HG03196 (cell line): ENCODE measurements around the gene RPL31.
"Not testable (repeated sequence)": the region's sequence is repeated elsewhere in the genome, so short reads cannot be mapped to it uniquely, and the experiment has no call there.

Experiments used
- ATAC-seq: cut with Tn5 transposase; IDR thresholded peaks from one replicate; pipeline ENCODE4 v1.9.1; 2021; ENCODE audit not compliant: unreplicated experiment

RPL31 gene

DNA sequence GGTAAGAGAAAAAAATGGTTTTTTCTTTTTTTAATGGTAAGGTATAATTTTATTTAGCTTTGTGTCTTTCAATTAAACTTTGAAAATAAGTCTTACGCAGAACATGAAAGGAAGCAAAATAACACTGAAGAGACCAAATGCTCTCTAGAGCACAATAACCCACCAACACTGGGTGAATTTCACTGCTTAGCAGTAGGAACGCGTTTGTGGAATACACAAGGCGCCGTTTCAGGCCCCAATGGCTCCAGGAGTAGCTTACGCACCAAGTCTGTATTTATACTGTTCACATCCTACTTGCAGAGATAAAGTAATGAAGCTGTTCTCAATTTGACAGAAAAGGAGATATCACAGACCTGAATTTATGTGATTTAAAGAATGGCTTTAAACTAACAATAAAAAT is 23.5 kb downstream of the RPL31 start:
- no peak for ATAC-seq

DNA sequence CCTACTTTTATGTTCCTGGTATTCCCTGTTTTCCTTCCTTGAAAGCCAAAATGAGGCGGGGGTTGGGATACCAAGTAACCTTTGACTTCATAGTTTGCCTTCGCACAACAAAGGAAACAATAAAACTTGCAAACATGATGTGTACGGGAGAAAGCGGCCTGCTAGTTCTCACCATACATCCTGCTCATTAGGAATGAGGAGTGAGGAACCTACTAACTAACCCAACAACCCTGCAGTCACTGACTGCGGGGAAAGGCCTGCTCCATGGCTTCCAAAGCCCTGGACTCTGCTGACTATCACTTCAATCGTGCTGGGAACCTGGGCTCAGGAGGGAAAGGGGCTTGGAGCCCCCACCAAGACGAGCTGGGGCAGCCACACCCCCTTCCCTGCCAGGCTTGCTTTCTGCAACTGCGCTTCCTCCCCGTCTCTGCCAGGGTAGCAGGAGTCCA is 24.2 kb downstream of the RPL31 start:
- ATAC-seq = no peak

DNA sequence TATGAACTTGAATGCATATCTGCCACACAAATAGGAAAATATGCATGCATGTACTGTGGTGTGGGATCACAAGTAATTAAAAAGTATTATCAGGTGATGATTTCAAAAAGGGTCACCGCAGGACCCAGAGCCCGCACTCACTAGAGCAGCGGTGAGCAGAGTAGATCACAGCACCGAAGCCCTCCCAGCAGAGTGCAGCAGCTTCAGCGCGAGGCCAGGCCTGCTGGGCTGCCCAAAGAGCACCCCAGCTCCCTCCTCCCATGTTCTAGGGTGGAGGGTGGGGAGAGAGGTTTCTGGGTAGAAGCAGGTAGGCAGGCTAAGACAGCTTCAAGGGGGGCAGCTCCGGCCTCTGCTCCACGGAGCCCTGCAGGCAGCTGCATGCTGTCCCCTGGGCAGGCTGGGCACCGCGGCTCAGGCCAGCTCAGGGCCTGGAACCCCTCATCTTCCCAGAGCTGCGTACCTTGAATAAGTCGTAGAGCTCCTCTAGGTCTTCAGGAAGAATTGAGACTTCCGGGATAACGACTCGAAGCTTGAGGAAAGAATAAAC is 24.9 kb downstream of the RPL31 start:
- ATAC-seq = no peak

DNA sequence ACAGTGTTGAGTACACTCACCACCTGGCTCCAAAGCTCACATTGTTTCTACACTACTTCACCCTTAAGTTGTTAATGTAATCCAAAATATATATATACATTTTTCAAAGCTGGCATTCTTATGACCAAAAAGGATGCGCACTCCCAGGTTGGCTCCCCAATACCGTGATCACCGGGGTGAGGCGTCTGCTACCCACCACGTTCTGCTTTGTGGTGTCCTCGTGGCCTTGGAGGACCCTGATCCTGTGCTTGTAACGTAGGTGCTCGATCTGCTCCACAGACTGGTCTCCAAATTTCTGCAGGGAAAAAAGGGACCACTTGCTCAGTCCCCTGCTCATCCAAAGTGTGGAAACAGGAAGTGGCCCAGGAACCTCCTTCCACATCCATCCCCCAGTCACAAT is 25.8 kb downstream of the RPL31 start:
- no peak for ATAC-seq

DNA sequence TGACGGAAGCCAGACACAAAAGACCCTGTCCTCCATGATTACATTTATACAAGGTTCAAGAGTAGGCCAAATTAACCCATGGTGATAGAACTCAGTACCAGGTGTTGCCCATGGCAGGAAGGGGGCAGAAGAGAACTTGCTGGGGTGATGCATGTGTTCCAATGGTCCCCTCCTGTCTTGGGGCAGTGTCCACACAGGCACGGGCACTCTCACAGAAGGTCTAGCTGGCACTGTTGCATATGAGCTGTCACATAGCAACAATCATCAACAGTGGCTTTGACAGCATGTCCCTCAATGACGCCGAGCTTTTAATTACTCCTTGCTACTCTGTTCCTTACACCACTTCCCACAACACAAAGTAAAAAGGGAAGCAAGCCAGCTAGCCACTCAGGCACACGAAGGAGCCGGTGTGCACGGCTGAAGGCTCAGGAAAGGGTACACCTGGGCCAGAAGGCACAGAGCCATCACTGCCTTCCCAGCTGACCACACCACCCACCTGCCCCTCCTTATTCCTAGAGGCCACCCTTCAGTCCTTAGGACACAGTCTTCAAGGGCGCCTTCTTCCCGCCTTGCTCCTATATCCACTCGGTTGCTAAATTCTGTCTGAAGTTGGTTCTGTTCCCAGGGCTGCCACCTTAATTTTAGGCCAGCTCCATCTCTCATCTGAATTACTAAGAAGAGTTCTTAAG is 28.9 kb downstream of the RPL31 start:
- no peak for ATAC-seq

DNA sequence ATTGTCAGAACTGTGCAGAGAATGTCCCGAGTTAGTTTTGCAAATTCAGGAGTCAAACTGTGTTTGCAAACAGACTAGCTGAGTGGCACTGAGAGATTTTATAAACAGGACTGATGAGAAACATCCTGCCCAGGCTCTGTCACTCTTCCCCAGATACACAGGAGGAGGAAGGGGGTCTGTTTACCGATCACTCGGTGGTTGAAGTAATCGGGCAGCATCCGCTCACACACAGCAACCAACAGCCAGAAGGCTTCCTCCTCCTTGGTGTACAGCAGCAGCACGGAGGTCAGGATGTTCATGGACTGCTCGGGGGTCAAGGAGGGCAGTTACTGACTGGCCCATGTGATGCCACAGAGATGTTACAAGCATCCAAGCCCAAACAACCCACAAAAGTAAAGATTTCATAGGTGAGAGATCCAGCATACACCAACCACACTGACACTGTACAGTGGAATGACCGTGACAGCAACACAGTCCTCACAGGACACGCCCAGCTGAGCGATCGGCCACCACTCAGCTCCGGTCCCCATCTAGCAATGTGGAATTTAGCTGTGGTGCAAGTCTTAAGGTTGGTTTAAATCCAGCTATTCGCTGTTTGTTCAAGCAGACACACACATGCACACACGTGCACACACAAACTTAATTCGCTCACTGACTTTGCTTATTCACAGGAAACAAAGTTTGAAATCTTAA is 30.1 kb downstream of the RPL31 start:
- ATAC-seq = no peak

DNA sequence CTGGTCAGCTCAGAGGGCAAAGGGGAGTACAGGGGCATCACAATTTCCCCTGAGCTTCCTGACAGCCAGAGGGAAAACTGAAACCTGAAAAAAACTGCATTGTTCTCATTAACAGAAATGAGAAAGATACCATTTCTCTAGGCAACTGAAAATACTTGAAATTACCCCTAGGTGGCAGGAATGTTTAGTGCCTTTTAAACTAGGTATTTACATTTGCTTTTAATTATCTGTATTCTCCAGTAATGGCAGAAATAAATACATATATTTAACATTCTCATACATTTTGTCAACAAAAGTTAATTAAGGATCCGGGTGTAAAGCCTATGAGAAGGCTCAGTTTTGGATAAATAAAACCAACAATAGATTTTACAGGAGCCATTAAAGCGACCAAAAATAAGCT is 34.5 kb downstream of the RPL31 start:
- ATAC-seq = no peak

DNA sequence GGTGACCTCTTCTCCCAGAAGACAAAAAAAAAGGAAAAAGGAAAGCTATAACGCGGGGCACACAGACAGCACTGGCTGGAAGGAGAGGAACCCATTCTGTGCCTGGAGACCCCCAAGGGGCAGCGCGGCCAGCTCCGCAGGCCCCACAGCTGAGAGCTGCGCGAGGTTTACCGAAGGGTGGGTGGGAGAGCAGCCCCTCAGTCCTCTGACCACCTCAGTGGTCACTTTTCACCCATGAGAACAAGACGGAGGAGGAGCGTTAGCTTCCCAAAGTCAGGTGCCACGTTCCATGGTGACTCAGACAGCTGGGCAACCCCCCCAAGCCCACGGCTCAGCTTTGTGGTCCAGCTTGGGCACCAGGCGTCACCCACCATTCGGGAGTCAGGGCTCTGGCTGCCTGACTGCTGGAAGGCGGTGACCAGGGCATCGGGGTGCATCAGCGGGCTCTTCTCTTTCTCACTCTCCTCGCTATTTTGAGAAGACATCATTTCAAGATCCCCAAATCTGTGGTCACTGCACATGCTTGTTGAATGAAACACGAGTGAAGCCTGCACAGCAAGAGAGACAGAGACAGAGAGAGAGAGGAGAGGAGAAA is 35.2 kb downstream of the RPL31 start:
- no peak for ATAC-seq

DNA sequence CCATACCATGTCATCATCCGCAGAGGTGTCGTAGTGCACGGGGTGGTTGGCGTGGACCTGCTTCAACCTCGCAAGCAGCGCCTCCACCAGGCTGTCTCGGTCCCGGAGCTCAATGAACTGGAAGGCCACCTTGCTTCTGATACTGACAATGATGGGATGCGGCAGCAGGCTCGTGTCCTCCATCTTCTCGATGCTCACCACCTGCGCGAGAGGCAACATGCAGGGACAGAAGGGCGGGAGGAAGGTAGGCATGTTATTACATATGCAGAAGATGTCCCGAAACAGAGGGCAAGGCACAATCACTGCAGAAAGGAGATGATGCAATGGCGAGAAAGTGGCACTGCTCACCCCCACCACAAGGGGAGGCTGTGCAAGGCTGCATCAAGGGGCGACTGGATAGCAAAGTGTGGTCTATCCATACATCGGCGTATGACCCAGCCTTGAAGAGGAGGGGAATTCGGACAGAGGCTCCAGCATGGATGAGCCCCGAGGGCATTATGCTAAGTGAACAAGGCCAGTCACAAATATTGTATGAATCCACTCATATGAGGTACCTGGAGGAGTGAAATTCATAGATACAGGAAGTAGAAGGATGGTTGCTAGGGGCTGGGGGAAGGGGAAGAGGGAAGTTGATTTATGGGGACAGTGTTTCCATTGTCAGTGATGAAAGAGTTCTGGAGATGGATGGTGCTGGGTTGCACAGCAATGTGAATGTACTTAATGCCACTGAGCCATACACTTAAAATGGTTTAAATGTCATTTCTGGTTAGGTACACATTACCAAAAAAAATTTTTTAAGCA is 36.6 kb downstream of the RPL31 start:
- no peak for ATAC-seq

DNA sequence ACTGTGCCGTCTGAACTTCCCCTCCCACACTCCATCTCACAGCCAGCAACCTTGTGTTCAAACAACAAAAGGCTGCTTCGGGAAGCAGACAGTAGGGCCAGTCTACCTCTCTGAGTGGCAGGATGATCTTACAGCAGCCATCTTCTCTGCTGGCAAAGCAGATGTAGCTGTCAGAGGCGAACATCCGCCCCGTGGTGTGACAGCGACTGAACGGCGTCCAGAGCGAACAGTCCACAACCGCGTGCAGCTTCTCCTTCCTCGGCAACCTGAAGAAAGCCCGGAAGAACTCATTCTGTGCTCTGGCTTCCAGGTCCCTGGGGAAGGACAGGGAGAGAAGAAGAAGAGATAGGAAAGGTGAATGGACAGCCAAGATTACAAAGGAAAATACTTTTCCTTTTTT is 38.0 kb downstream of the RPL31 start:
- ATAC-seq = no peak

DNA sequence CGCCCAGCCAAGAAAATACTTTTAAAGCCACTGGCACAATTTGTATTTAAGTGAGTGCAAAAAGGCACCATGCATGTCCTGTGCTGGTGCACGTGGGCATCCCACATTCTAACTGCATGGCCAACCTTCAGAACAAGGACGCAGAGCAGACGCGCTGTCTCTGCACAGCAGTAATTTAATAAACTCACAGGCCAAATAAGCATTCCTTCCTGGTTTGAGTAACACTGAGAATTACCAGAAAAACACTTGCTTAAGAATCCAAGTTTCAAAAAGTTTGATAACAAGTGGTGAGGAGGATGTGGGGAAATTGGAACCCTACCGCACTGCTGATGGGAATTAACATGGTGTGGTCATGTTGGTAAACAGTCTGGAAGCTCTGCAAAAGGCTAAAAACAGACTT is 38.7 kb downstream of the RPL31 start:
- ATAC-seq = no peak

DNA sequence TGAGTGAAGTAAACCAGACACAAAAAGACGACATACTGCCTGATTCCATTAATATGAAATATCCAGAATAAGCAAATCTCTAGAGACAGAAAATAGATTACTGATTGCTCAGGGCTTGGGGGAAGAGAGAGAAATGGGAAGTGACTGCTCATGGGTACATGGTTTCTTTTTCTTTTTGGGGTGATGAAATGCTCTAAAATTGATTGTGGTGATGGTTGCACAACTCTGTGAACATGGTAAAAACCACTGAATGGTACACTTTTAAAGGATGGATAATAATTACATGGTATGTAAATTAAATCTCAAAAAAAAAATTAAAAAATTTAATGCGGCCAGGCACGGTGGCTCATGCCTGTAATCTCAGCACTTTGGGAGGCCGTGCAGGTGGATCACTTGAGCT is 39.3 kb downstream of the RPL31 start:
- ATAC-seq = no peak

DNA sequence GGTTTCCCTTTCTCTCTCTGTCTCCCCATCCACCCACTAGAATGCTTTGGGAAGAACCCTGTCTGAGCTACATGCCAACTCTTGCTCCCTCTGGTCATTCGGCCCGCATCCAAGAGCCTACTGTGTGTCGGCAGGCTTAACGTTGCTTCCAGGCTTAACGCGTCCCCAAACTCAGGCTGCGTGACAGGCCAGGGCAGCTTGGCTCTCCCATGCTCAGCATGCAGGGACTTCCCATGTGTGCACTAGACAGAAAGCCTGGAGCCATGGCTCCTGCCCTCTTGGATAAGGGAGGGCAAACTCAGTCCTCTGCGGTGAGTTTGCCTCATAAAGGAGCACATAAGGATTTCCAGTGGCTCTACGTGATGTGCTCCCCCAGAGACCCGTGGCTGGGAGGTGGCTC is 43.2 kb downstream of the RPL31 start:
- no peak for ATAC-seq

DNA sequence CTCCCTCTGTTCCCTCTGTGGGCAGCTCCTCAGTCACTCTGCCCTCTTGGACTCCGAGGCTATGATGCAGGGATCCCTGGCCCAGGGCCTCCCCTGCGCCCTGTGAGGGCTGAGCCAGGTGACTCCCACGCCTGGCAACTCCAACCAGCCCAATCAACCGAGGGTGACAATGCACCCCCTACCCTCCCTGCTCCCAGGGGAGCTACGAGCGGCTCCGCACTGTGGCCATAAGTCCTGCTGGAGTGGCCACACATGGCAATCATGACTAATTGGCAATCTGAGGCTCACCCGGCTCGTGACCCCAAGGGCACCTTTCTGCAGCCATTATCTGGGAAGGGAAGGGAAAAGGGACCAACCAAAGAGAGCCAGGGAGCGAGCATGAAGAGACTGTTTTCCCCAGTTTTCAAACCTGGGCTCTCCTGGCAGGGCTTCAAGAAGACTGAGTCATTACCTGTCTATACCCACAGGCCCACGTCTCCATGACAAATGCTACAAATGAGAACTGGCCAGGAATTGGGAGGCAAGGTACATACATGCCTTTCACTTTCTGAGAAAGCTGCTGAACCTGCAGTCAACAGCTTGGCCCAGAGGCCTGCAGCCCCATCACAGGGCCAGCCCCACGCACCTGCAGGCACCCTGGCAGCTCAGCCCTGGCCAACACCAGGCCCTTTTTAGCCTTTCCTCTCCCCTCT is 45.1 kb downstream of the RPL31 start:
- ATAC-seq = no peak

DNA sequence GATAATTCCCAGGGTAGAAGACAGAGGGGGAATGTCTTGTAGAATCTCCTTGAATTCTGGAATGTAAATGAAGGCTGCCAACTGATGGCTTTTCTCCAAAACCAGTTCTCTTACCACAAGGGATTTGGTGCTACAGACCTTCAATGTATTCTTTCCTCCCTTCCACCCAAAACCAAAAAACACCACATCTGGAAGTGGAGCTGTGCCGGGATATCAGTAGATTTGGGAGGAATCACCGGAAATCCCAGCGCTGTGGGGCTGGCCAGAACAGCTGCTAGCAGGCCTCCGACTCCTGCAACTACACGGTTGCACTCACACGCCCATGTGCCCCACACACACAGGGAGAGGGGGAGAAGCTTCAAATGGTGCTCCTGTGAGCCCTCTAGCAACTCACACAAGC is 45.7 kb downstream of the RPL31 start:
- no peak for ATAC-seq

DNA sequence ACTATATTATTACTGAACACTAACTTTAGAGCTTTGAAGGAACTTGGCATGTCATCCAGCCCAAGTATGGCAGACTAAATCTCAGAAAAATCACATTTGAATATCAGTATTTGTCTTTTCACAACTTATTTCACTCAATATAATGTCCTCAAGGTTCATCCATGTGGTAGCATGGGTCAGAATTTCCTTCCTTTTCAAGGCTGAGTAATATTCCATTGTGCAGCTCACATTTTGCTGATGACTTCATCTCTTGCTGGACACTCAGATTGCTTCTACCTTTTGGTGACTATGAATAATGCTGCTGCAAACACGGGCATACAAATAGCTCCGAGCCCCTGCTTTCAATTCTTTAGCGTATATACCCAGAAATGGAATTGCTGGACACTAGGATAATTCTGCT is 46.7 kb downstream of the RPL31 start:
- no peak for ATAC-seq

DNA sequence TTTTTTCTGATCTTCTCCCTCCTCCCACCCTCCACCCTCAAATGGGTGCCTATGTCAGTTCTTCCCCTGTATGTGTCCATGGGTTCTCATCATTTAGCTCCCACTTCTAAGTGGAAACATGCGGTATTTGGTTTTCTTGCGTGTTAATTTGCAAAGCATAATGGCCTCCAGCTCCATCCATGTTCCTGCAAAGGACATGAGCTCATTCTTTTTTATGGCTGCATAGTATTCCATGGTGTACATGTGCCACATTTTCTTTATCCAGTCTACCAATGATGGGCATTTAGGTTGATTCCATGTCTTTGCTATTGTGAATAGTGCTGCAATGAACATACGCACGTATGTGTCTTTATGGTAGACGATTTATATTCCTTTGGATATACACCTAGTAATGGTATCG is 48.8 kb downstream of the RPL31 start:
- not testable (repeated sequence) for ATAC-seq

DNA sequence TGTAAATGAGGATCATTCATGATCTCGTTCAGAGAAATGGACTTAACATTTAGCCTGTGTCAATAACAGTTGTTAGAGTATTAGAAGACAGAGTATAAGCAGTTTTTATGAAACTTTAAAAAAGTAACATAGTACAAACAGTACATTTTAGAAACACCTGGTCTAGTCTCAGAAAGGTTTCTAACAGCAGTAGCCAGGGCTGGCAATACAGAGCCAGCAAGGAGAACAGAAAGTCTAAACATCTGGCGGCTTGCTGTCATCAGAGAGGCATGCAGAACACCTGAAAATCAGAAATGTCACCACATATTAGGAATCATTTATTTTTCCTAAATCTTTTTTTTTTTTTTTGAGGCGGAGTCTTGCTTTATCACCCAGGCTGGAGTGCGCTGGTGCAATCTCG is 50.1 kb downstream of the RPL31 start:
- ATAC-seq = no peak

DNA sequence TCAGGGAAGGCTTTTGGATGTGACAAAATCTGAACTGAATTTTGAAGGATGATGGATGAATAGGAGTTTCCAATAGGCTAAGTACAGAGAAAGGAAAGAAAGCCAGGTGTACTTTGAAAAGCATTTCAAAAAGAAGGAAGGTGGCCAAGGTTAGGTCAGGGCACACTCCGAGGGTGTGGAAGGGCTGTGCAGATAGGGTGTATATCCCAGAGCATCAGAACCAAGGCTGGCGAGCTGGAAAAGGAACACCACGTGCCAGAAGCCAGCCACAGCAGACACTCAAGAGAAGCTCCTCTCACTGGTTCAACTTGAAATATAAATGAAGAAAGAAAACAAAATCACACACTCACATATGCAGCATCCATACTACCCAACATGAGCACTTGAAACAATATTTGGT is 51.0 kb downstream of the RPL31 start:
- ATAC-seq = no peak
